Natural killer cell (primary cell): ENCODE measurements around the gene TBC1D17. TPM values are rescaled to one million over a fixed set of nuclear protein-coding genes. Genes with fewer than 3 reads are reported as not detected.
A peak's percentile ranks its signal among the peaks of the same experiment; 100 is the strongest.

Source experiments
- ATAC-seq, 3 donors: fragments of 150-1000 bp in 2 of 3; fragments of 200-7000 bp in 1 of 3; cut with Tn5 transposase; 1 replicate in 1 of 3; 2 replicates in 2 of 3; pipeline ENCODE4 v1.10.0; 2021; ENCODE audit warnings: mild to moderate bottlenecking in 2 of 3, moderate library complexity in 2 of 3
- DNase-seq, 2 donors: peaks; one replicate each; pipeline versions ENCODE4 v3.0.0 to v3.0.0-alpha.2; 2013 to 2021; ENCODE audit warnings: mixed read lengths in 1 of 2
- H3K27ac ChIP-seq: one replicate; pipeline ENCODE4 v1.5.1; 2013; ENCODE audit warnings: mild to moderate bottlenecking, low read length
- H3K27me3 ChIP-seq: one replicate; pipeline ENCODE4 v1.6.1; 2013; ENCODE audit warnings: low read length; ENCODE audit not compliant: control insufficient read depth, insufficient read depth
- H3K36me3 ChIP-seq: one replicate; pipeline ENCODE4 v1.6.1; 2013; ENCODE audit warnings: low read length; ENCODE audit not compliant: control insufficient read depth, insufficient read depth
- H3K4me1 ChIP-seq: one replicate; pipeline ENCODE4 v1.6.1; 2013; ENCODE audit warnings: low read length; ENCODE audit not compliant: control insufficient read depth, insufficient read depth
- H3K4me3 ChIP-seq: one replicate; pipeline ENCODE4 v1.5.1; 2013; ENCODE audit warnings: low read length
- H3K9me3 ChIP-seq: one replicate; pipeline ENCODE4 v1.6.1; 2013; ENCODE audit warnings: low read length; ENCODE audit not compliant: control insufficient read depth, insufficient read depth
- H3K27ac Mint-ChIP-seq, 2 donors: one replicate each; pipeline ENCODE4 v1.8.0; 2022; ENCODE audit warnings: mild to moderate bottlenecking in 2 of 2, mixed read lengths in 2 of 2, moderate library complexity in 1 of 2
- H3K27me3 Mint-ChIP-seq, 2 donors: one replicate each; pipeline ENCODE4 v1.8.0; 2022; ENCODE audit warnings: low read depth in 2 of 2, mixed read lengths in 2 of 2
- H3K36me3 Mint-ChIP-seq: one replicate; pipeline ENCODE4 v1.8.0; 2022; ENCODE audit warnings: mixed read lengths
- H3K4me1 Mint-ChIP-seq, 2 donors: one replicate each; pipeline ENCODE4 v1.8.0; 2022; ENCODE audit warnings: mixed read lengths in 2 of 2
- H3K4me3 Mint-ChIP-seq: one replicate; pipeline ENCODE4 v1.8.0; 2022; ENCODE audit warnings: mild to moderate bottlenecking, moderate library complexity, mixed read lengths
- H3K9me3 Mint-ChIP-seq, 2 donors: one replicate each; pipeline ENCODE4 v1.8.0; 2022; ENCODE audit warnings: mixed read lengths in 2 of 2
- WGBS: methylation state at CpG from one replicate; pipeline ENCODE4 v1.1.7; 2013; ENCODE audit warnings: missing lambda C conversion rate; ENCODE audit not compliant: insufficient coverage; 5-methylcytosine and 5-hydroxymethylcytosine counted together
- intact Hi-C: fragments of 100-400 bp; cut with micrococcal nuclease; formaldehyde crosslinking; loops from one replicate; pipeline ENCODE4 v1.14.2; 2022
- total RNA-seq, 4 donors: library from RNA; stranded (reverse); fragments of 120-200 nt in 1 of 4; gene quantifications; one replicate each; pipeline versions ENCODE4 v1.2.3 to v1.2.4, GENCODE V29; 2013 to 2022
- TF ChIP-seq, protein P1 (sequence below): fragments of 200-600 bp; IDR thresholded peaks from one replicate; pipeline ENCODE4 v1.8.0; 2022; ENCODE audit warnings: antibody characterized with exemption

TBC1D17 gene
- total RNA-seq, 3 donors from 2014 or later (not counting 1 experiment from before 2014, with no cell fraction given) = 45.8 to 59.7 (median 54.4) TPM

DNA sequence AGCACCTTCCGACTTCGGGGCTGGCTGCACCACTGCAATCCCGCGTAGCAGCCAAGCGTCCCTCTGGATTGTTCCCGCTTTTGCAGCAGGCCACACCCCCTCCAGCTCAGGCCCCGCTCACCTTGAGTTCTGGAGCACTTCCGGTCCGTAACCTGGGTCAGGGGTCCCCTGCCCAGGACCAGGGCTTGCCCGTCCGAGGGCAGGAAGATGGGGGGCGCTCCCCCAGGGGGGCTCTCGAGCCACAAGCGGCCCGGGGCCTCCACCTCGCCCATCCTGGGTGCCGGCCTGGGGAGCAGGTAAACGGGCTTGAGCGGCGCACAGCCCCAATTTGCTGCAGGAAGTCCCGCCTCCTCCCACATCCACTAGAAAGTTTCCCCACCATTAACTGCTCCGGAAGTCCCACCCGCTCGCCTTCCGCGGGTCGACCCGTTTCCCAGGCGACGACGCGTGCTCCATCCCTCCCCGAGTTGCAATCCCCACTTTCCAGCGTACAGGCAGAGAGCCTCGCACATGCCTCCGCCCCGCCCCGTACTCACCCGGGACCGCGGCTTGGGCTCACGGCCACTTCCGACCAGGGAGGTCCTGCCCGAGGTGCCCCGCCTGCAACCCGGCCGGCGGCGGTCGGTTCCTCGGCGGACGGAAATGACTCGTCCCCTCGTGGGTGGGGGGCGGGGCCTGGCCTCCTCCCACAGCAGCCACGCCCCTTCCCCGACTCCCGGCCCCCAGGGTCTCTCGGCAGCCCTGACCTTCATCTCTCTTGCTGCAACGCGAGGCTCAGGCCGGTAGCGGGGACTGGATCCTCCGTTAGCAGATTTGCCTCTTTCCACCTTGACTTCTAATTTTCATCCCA, 10.3 kb upstream of the TBC1D17 start, which contains the start of gene PNKP:
TSS of gene PNKP (minus strand) at position 644 of the 850 bp plus-strand sequence. CDS start at position 272, 372 bp downstream.
- TF ChIP-seq, protein P1, sequence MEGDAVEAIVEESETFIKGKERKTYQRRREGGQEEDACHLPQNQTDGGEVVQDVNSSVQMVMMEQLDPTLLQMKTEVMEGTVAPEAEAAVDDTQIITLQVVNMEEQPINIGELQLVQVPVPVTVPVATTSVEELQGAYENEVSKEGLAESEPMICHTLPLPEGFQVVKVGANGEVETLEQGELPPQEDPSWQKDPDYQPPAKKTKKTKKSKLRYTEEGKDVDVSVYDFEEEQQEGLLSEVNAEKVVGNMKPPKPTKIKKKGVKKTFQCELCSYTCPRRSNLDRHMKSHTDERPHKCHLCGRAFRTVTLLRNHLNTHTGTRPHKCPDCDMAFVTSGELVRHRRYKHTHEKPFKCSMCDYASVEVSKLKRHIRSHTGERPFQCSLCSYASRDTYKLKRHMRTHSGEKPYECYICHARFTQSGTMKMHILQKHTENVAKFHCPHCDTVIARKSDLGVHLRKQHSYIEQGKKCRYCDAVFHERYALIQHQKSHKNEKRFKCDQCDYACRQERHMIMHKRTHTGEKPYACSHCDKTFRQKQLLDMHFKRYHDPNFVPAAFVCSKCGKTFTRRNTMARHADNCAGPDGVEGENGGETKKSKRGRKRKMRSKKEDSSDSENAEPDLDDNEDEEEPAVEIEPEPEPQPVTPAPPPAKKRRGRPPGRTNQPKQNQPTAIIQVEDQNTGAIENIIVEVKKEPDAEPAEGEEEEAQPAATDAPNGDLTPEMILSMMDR = no peak
- peak within 1 kb of the TSS; percentile 99 for H3K4me3 Mint-ChIP-seq

DNA sequence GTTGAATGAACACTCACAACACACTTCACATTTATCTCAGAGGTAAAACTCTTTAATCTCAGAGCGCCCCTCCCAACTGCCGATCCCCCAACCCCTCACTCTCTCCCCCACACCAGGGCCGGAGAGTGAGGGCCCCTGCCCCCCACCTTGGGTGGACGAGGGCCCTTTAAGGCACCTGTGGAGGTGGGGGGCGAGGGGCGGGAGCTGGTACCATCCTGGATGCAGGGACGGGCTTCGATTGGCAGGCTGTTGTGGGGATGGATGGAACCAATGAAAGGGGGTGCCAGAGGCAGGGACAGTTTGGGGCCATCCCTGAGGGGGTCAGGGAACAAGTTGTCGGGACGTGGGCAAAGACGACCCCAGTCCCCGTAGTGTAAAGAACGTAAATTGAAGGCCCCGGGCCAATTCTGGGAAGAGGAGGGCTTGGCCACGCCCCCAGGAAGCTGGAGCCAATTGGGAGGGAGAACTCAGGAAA, 8.5 kb upstream of the TBC1D17 start:
- DNase-seq = no peak
- peak; percentile 0 to 2 (median 0) for ATAC-seq
- intact Hi-C loops = loop anchor here (1.0 to 5.0 kb wide), 3 partner anchors 8 to 192 kb away; partner anchors contain the start of genes AKT1S1, AP2A1, PRMT1 and TBC1D17
- Histone ChIP-seq H3K9me3 (no peaks in the 10 kb centered on the region), H3K27me3 (no peaks in the 10 kb centered on the region), H3K4me1 (peaks cover 51% of the 10 kb centered on the region), H3K4me3 (peak overlapping the region; percentile 26), H3K27ac (peak overlapping the region; percentile 88), H3K36me3 (peaks cover 11% of the 10 kb centered on the region)
- Mint-ChIP-seq H3K27ac (no peak overlapping the region), H3K27me3 (no peaks in the 10 kb centered on the region), H3K9me3 (no peaks in the 10 kb centered on the region), H3K4me3 (peak overlapping the region; percentile 35), H3K4me1 (peaks cover 20 to 22% of the 10 kb centered on the region in 2 donors), H3K36me3 (no peaks in the 10 kb centered on the region)
- TF ChIP-seq, protein P1 = no peak
- WGBS = 5% methylated on average over 13 of the region's 15 CpGs

More for the DNA sequence above, 10.3 kb upstream of the TBC1D17 start, which contains the start of gene PNKP:
- Histone ChIP-seq H3K4me1 (peaks cover 51% of the 10 kb centered on the region), H3K36me3 (peaks cover 25% of the 10 kb centered on the region), H3K27ac (peak within 1 kb of the TSS; percentile 98), H3K27me3 (no peaks in the 10 kb centered on the region), H3K4me3 (peak within 1 kb of the TSS; percentile 81), H3K9me3 (no peaks in the 10 kb centered on the region)
- Mint-ChIP-seq H3K9me3 (no peaks in the 10 kb centered on the region), H3K27ac (no peak within 1 kb of the TSS), H3K27me3 (no peaks in the 10 kb centered on the region), H3K36me3 (no peaks in the 10 kb centered on the region), H3K4me1 (peaks cover 20 to 27% of the 10 kb centered on the region in 2 donors)
- DNase-seq (peak; percentile 81 to 94), ATAC-seq (peak; percentile 53 to 74 (median 60))
- under 1% methylated on average over 65 of the region's 65 CpGs for WGBS
- intact Hi-C loops = loop anchor here (1.0 to 5.0 kb wide), 4 partner anchors 14 to 190 kb away; partner anchors contain the start of genes AP2A1 and PRMT1

DNA sequence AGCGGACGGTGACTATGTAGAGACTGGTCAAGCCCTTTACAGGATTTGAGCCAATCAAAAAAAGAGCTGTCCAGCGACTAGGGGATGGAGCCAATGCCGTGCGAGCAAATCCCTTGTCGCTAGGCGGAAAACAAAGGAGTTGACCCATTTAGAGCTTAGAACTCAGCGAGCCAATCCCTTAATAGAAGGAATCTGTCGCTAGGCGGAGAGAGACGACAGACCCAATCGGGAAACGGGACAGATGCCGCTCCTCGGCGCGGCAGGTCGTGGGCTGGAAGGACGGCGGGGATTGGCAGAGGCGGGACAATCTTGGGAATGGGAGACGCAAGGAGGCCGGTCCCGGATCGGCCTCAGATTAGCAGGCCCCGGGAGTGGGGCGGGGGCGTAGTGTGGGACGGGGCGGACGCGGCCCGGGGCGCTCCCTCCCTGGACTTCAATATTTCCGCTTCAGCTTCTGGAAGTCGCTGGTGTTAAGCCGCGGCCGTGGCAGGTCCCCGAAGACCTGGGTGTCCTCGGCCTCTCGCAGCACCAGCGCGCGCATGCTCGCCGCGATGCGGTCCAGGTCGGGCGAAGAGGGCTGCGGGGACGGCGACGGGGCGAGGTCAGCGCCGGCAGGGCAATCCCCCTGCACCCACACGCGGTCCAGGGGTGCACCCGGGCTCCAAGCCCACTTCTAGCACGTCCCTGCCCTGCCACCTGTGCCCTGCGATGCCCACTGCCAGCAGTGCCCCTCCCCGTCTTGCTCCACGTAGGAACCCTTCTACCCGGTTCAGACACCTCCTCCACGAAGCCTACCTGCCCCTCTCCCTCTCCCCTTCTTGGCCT, 7.8 kb upstream of the TBC1D17 start:
- Mint-ChIP-seq H3K4me1 (peaks cover 18 to 20% of the 10 kb centered on the region in 2 donors), H3K27me3 (no peaks in the 10 kb centered on the region), H3K9me3 (no peaks in the 10 kb centered on the region), H3K36me3 (no peaks in the 10 kb centered on the region), H3K27ac (no peak overlapping the region), H3K4me3 (no peak overlapping the region)
- peak overlapping the region; percentile 88 for H3K27ac ChIP-seq
- peak; percentile 90 to 96 for DNase-seq
- no peaks in the 10 kb centered on the region for H3K27me3 ChIP-seq
- H3K36me3 ChIP-seq = peaks cover 7% of the 10 kb centered on the region
- peak; percentile 76 to 90 (median 81) for ATAC-seq
- intact Hi-C loops = loop anchor here (1.0 to 5.0 kb wide), 3 partner anchors 8 to 192 kb away; partner anchors contain the start of genes AKT1S1, AP2A1, PRMT1 and TBC1D17
- under 1% methylated on average over 67 of the region's 67 CpGs for WGBS
- H3K9me3 ChIP-seq = no peaks in the 10 kb centered on the region
- TF ChIP-seq, protein P1 = no peak
- H3K4me3 ChIP-seq = peak overlapping the region; percentile 68
- H3K4me1 ChIP-seq = peaks cover 51% of the 10 kb centered on the region
